ENCODE data around the gene ARID1B.

DNA sequence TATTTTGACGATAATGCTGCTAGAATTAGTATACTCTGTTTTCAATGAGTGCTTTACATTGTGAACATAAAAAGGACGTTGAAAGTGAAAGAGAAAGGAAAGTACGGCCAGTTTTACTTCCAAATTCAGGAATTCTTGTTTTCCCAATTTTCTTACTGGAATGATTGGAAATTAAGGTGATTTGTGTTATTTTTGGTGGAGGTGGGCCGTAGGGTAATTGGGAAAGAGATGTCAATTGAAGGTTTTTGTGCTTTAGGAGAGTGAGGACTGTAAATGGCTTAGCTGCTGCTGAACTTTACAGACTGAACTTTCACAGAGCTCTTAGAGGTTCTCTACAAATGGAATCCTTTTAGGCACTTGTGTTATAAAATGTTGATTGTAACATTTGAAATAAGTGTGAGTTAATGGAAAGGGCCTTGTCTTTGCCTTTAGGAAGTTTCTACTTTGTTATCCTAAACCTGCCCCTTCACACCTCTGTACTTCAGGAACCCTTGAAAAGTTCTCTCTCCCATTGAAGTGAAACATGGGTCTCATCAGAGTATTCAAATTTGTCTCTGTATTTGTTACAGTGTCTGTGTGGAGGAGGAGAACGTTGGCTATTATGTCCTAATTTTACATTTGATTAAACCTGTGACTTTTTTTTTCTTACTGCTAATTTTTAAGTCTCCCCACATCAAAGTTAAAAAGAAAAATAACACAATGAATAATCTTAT is 256.4 kb downstream of the ARID1B start:
- TF ChIP-seq CTCF (IDR thresholded peaks at IDR 0.05) (no peak), POLR2A (IDR thresholded peaks at IDR 0.05) (no peak)

Data from adrenal gland (tissue), 5 donors.